GM12875 (cell line): ENCODE data around the gene P3R3URF.

ENCODE experiments used
- H3K4me3 ChIP-seq: one replicate; pipeline ENCODE4 v1.5.1; 2011; ENCODE audit warnings: low read depth, low read length, control low read depth
- CTCF ChIP-seq: IDR thresholded peaks from 2 replicates; pipeline ENCODE4 v1.5.1; 2011; ENCODE audit warnings: low read depth, mild to moderate bottlenecking, control low read depth, inconsistent platforms, low read length, moderate library complexity, borderline replicate concordance; ENCODE audit not compliant: insufficient read depth

P3R3URF gene

GRCh38 chr1:46132529-46133180 is 43.6 kb downstream of the P3R3URF start, which contains the start of gene PIK3R3:
Gene PIK3R3, minus strand, starts transcription at chr1:46132629. Its CDS starts 677 bp downstream, at chr1:46131952.
- peak within 1 kb of the TSS; percentile 85 for H3K4me3 ChIP-seq
- no peak for TF ChIP-seq CTCF

GRCh38 chr1:46131712-46132528 is 44.4 kb downstream of the P3R3URF start:
- peak overlapping the region; percentile 85 for H3K4me3 ChIP-seq
- TF ChIP-seq CTCF: no peak

GRCh38 chr1:46131093-46131492 is 45.2 kb downstream of the P3R3URF start:
- peak overlapping the region; percentile 85 for H3K4me3 ChIP-seq
- no peak for TF ChIP-seq CTCF

- no peak for TF ChIP-seq CTCF
- peak overlapping the region; percentile 85 for H3K4me3 ChIP-seq
These were observed 45.7 kb downstream of the P3R3URF start for GRCh38 chr1:46130606-46131005.

- no peak for TF ChIP-seq CTCF
- peak overlapping the region; percentile 85 for H3K4me3 ChIP-seq
These were observed 46.2 kb downstream of the P3R3URF start for GRCh38 chr1:46130121-46130520.

GRCh38 chr1:46128344-46128743 is 47.9 kb downstream of the P3R3URF start:
- no peak for TF ChIP-seq CTCF
- H3K4me3 ChIP-seq: no peak overlapping the region
